Measurements from ENCODE around the gene RCAN3. TPM values are rescaled to one million over a fixed set of nuclear protein-coding genes. Genes with fewer than 3 reads are reported as not detected.

The RCAN3 gene
- total and polyA plus RNA-seq, 10 of the 15 experiments (the other 5 are each of a cell fraction or from before 2014, with no cell fraction given) = 0.02 to 0.46 (median 0.06) TPM; not detected in 3

DNA sequence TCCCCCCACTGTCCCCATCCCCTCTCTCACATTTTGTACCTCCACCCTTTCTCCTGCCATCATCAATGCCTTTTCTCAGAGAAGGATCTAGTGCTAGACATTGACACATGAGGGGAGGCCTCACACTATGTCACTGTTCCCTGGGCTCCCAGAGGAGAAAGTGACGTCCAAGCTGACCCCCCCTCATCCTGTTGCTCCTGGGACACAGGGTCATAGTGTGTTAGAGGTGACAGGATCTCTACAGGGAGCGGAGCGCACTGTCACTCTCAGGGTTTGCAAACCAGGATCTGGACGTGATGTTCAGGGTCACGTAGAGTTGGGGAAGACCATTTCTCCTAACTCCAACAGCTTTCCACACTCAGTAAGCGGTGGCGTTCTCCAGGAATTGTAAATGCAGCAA lies 55.8 kb downstream of the RCAN3 start:
- TF ChIP-seq ZNF622 (IDR thresholded peaks at IDR 0.05) (no peak), TAF1 (IDR thresholded peaks at IDR 0.05; ENCODE audit: borderline replicate concordance, low read depth, low read length) (no peak), HDAC6 (IDR thresholded peaks at IDR 0.05; ENCODE audit: unreplicated experiment) (no peak), RFX5 (IDR thresholded peaks at IDR 0.05; ENCODE audit: low read depth, low read length) (no peak), RBBP5 (conservative IDR thresholded peaks at IDR 0.05) (no peak), FOS (IDR thresholded peaks at IDR 0.05; ENCODE audit: borderline replicate concordance, extremely low read depth, insufficient read length) (no peak), NFYB (IDR thresholded peaks at IDR 0.05; ENCODE audit: insufficient read depth, low read depth, low read length) (no peak), CHD1 (IDR thresholded peaks at IDR 0.05; ENCODE audit: low read depth, low read length) (no peak), ZNF207 (IDR thresholded peaks at IDR 0.05; ENCODE audit: borderline replicate concordance) (no peak)
- TF ChIP-seq, protein P1, sequence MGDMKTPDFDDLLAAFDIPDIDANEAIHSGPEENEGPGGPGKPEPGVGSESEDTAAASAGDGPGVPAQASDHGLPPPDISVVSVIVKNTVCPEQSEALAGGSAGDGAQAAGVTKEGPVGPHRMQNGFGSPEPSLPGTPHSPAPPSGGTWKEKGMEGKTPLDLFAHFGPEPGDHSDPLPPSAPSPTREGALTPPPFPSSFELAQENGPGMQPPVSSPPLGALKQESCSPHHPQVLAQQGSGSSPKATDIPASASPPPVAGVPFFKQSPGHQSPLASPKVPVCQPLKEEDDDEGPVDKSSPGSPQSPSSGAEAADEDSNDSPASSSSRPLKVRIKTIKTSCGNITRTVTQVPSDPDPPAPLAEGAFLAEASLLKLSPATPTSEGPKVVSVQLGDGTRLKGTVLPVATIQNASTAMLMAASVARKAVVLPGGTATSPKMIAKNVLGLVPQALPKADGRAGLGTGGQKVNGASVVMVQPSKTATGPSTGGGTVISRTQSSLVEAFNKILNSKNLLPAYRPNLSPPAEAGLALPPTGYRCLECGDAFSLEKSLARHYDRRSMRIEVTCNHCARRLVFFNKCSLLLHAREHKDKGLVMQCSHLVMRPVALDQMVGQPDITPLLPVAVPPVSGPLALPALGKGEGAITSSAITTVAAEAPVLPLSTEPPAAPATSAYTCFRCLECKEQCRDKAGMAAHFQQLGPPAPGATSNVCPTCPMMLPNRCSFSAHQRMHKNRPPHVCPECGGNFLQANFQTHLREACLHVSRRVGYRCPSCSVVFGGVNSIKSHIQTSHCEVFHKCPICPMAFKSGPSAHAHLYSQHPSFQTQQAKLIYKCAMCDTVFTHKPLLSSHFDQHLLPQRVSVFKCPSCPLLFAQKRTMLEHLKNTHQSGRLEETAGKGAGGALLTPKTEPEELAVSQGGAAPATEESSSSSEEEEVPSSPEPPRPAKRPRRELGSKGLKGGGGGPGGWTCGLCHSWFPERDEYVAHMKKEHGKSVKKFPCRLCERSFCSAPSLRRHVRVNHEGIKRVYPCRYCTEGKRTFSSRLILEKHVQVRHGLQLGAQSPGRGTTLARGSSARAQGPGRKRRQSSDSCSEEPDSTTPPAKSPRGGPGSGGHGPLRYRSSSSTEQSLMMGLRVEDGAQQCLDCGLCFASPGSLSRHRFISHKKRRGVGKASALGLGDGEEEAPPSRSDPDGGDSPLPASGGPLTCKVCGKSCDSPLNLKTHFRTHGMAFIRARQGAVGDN (IDR thresholded peaks at IDR 0.05) = no peak
- TF ChIP-seq, protein P2, sequence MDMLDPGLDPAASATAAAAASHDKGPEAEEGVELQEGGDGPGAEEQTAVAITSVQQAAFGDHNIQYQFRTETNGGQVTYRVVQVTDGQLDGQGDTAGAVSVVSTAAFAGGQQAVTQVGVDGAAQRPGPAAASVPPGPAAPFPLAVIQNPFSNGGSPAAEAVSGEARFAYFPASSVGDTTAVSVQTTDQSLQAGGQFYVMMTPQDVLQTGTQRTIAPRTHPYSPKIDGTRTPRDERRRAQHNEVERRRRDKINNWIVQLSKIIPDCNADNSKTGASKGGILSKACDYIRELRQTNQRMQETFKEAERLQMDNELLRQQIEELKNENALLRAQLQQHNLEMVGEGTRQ (IDR thresholded peaks at IDR 0.05; ENCODE audit: borderline replicate concordance, low read depth, low read length) = no peak
- Histone ChIP-seq H3K4me3 (no peak overlapping the region), H2AFZ (ENCODE audit: control insufficient read depth, low read depth, low read length) (no peak overlapping the region), H3K27ac (ENCODE audit: control insufficient read depth, insufficient read depth) (no peak overlapping the region), H3K4me1 (ENCODE audit: control insufficient read depth, insufficient read depth, low read length) (no peaks in the 10 kb centered on the region), H3K9me3 (replicated peaks; ENCODE audit: control insufficient read depth, insufficient read depth, low read length) (no peaks in the 10 kb centered on the region), H3K4me2 (ENCODE audit: control insufficient read depth, insufficient read depth) (no peak overlapping the region), H3K79me2 (ENCODE audit: control insufficient read depth, insufficient read depth, low read length) (no peaks in the 10 kb centered on the region), H3K27me3 (replicated peaks in 1 of 2; ENCODE audit: control insufficient read depth in 2 of 2, insufficient read depth in 2 of 2, low read length in 1 of 2) (peaks cover 8 to 9% of the 10 kb centered on the region in 2 experiments), H3K9ac (ENCODE audit: control insufficient read depth, insufficient read depth, low read length) (no peak overlapping the region), H4K20me1 (ENCODE audit: control insufficient read depth, insufficient read depth) (no peaks in the 10 kb centered on the region), H3K36me3 (ENCODE audit: control insufficient read depth in 2 of 2, insufficient read depth in 2 of 2, low read length in 1 of 2) (no peaks in the 10 kb centered on the region)
- ChIA-PET POLR2A (no interaction called here), CTCF (interaction anchor here (1.5 kb wide), 1 partner anchor 29 kb away, joined by 3 read pairs; no protein-coding TSS in a partner anchor), SMC1A (ENCODE audit: uncharacterized antibody, unreplicated experiment) (no interaction called here), RAD21 (ENCODE audit: unreplicated experiment) (no interaction called here)
- no peak for ATAC-seq
- no peak for DNase-seq (ENCODE audit: low read depth, low spot score)
- in situ Hi-C loops (cut with MboI) = no loop called here
- no TSS peak for BruUV-seq (replicated peaks)
- FAIRE-seq = no peak
- WGBS (ENCODE audit: insufficient coverage, insufficient replicate concordance, low lambda C conversion rate, missing lambda C conversion rate) = 49% methylated on average over 7 of the region's 7 CpGs
- intact Hi-C loops (cut with micrococcal nuclease; ENCODE audit: unreplicated experiment) = no loop called here

All from GM12878 (cell line).